GM21717 (cell line): ENCODE results near the gene CAMTA1.

Source experiments
- ATAC-seq: cut with Tn5 transposase; IDR thresholded peaks from one replicate; pipeline ENCODE4 v1.9.1; 2021; ENCODE audit warnings: mild to moderate bottlenecking, moderate library complexity; ENCODE audit not compliant: unreplicated experiment

The CAMTA1 gene

DNA sequence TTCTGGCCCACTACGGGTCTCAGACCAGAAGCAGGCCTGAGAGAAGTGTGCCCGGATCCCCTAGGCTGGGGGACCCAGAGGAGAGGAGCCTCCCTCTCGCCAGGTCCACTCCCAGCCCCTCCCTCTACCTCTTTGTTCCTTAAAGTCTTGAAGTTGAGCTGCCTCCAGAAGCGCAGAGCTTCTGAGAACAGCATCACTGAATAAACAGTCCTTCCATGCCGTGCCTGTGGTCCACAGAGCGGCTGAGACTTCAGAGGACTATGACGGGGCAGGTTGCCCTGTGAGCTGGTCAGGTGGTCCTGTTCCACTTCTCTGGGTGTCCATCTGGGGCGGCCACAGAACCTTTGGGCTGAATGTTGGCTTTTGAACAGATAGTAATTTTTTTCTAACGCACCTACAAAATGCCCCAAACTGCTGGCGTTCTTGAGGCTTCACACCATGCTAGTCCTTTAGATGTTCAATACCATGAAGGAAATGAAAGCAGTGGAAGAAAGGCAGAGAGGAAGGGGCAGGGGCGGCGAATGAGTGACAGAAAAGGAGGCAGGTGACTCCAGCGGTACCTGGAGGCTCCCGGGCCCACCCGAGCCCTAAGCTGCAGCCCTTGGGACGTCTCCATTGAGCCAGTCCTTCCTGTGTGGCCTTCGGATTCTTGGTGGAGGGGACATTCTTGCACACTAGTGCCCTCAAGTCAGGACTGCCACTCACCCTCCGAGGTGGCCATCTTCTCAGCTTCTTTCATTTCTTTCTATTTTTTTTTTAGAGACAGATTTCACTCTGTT lies 746.5 kb downstream of the CAMTA1 start:
- no peak for ATAC-seq

DNA sequence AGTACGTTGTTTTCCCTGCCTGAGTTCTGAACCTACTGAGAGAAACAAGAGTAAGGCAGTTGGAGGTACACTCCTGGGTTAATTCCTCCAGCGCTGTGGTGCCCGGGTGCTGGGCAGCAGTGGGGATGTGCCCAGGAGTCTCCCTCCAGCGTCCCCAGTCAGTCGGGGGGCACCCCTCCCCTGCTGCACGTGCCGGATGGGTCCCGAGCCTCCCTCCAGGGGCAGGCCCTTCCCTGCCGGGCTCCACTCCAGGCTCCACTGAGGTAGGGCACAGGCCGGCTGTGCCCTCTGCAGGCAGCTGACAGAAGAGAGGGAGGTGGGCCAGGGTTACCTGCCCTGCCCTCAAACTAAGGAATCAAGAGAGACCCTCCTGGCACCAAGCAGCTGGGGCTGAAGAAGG lies 747.8 kb downstream of the CAMTA1 start:
- no peak for ATAC-seq

DNA sequence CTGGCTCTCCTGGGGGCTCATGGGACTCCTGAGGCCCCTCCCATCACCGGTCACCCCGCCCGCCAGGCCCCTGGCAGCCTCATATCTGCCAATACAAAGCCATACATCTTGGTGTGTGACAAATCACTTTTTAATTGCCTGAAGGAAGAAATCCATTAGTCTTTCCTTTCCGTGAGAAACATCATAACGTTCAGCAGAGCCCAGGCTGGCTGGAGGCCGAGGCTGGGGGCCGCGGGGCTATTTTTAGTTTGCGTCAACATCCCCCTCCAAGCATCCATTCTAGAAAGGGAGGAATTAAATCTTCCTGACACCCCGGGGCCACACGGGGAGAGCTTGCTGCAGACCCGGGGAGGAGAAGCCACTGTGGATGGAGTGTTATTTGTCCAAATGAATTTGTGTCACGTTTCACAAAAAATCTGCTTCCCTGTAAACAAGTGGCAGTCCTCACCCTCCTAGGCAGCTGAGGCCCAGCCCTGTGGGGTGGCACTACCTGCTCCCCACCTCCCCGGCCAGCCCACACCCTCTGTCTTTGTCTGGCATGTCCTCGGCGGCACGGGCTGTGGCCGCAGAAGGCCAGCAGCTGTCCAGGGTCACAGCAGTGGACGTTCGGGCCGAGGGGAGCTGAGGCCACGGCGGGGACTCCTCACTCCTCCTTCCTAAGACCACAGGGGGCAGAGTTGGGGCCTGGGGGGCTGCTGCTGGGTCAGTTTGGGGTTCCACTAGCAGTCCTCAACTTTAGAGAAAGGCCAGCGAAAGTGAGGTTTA lies 749.0 kb downstream of the CAMTA1 start:
- no peak for ATAC-seq

DNA sequence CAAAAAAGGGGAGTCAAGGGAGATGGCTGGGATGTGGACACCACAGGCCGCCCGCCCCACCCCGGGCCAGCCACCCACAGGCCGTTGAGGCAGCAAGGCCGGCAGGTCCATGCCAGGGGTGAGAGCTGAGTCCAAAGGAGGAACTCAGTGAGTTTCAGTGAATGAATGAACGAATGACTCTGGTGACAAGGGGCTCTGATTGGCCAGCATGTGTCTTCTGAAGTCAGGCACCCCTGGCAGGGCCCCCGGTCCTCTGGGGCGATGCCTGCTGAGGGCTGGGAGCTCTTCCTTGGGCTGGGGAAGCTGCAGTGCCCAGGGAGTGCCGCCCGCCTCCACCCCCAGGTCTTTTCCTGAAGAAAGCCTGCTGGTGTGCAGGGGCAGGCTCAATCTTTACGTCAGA lies 749.8 kb downstream of the CAMTA1 start:
- ATAC-seq, result no peak

DNA sequence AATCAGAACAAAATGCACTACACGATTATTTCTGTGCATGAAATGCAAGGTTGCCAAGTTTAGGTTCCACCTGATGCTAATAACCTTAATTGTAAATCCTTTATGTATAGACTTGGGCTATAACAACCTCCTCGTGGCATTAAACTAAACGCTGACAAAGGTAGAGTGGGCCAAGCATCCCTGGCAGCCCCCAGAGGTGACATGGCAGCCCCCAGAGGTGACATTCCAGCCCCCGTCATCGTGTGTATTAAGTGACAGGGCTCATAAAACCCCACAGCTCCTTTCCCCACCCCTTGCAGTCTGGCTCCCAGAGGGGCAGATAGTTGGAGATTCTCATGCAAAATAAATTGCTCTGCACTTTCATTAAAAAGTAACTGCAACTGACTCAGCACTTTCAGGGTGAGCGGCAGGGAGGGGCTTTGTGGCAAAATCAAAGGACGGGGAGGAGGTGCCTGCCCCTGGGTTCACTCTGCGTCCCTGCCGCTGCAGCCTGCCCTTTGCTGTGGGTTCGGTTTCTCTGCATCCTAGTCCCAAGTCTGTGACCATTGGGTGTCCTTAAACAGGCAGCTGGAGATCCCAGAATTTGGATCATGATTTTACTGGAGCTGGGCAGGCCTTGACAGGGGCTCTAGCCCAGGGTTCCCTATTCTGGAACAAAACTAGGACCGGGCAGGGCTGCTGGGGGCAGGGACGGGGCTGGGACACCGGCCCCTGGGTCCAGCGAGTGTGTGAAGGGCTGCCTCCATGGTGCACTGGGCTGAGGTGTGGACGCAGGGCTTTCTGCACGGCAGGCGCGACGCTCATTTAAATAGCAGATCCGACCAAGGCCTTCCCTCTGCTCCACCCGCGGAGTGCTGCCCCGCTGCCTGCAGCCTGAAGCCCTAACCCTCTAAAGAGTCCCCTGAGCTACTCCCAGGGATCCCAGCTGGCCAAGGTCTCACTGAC lies 751.0 kb downstream of the CAMTA1 start:
- no peak for ATAC-seq

DNA sequence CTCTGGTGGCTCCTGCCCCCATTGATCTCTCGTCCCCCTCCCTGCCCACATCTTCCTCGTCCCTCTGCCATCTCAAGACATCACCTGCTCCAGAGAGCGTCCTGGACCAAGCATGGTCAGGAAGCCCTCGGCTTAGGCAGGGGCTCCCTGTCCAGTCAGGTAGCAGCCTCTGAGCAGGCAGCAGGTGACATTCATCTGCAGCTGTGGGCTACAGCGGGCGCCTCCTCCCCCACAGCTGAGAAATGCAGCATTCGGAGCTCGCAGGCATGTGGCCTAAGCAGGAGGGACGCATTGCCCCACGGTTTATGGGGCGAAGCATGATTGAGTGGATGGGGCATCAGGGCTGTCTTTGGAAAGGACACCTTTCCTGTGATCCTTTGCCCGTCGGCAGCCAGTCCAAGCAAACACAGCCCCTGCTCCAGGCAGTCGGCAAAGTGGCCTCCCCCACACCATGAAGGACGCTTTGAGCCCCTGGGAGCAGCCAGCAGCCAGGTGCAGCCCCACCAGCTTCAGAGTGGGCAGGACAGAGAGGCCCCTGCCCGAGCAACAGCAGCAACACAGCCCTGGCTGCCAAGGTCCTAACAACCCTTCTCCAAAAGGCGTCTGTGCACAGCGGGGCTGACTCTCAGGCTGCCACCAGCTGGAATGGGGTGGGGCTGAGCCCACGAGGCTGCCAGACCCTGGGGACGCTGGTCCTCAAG lies 751.8 kb downstream of the CAMTA1 start:
- ATAC-seq, result no peak

DNA sequence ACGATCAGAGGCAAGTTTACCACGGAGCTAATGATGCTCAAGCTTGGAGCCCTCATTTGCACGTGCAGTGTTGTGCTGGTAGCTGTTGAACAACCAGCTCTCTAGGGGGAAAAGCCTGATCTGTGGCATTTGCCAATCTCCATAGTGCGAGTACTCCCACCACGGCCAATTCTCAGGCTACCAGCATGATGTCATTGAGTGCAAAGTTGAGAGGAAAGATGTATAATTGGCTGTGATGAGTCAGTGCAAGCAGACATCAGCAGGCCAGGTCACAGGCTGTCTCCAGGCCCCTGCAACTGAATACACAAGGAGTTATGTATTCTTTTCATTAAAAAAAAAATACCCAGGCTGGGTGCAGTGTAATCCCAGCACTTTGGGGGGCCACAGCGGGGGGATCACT lies 752.8 kb downstream of the CAMTA1 start:
- ATAC-seq, result no peak

DNA sequence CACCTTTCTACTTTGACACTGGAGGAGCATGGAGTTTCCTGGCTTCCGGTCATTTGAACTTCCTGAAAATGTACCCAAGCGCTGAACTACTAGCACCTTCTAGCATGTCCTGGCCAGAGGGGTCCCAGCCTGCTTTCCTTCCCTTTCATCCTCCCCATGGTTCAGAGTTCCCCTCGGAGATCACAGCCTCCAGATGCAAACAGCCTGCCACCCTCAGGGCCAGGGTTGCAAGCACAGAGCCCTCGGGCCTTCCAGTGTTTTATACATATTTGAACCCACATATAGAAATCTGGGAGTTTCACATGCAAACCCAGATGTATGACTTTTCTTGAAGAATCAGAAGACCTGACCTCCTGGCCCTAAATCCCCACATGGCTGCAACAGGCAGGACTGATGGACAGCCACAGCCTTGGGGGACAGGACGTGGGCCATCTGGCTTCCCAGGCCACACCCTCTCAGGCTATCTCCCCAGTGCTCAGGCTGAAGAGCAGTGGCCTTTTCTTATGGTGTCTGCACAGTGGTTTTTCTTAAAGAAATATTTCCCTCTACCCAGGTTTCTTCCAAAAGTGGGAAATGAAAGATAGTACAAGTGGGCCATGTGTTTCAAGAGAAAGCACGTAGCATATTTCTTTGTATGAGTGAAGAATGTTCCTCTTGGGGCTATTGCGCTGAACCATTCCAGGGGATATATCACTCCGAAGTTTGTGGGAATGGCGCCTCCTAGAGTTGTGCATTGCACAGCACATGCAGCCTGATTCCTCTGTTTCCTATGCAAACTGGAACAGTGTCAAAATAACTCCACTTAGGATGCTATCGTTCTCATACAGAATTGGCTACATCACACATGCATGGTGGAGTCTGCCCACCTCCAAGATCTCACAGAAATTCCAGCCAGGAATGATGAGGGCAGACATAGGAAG lies 753.9 kb downstream of the CAMTA1 start:
- no peak for ATAC-seq

DNA sequence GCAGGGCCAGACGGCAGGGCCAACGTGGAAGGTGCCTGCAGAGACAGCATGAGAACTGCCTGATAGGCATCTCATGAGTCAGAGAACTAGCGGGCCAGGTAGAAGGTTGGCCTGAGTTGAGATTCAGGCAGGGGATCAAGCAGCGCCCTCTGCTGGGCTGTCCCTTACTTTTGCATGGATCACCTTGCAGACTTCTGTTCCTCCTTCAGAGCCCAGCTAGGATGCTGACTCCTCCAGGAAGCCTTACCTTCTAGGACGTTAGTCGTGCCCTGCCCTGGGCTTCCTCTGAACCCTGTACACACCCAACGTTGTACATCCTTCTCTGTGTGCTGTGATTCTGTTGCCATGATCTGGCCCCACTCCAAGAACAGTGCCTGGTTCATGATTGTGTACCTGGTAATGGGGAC lies 754.5 kb downstream of the CAMTA1 start:
- no peak for ATAC-seq

DNA sequence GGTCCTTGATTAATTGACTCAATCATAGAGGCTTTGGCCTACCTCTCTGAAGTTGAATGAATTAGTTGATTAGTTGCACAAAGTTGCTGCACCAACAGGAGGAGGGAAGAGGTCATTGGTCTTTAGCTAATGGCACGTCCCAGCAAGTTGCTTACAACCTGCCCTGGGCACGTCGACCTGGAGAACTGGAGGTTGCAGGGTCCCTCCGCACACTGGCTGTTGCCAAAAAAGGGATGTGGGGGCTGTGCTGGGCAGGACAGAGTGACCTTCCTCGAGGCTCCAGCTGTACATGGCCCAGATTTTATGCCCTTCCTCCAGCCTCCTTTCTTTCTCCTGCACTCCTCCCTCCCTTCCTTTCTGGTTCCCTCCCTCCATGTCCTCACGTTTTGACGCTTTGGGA lies 755.6 kb downstream of the CAMTA1 start:
- ATAC-seq, result no peak

DNA sequence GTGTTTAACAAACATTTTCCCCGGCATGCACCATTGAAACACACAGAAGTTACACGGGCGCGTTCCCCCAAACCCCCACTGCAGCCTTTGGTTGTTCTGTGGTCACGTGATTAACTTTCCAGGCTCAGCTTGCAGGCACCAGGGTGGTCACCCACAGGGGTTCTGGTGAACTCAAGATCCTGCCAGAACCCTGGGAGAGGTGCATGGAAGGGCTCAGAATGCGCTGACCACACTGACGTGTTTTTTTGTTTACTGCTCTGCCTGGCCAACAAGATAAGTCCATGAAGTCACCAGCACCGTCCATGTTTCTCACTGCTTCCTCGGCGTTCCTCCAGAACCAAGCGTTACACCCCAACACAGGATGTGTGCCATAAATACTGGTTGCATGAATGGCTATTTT lies 756.4 kb downstream of the CAMTA1 start:
- ATAC-seq, result no peak

DNA sequence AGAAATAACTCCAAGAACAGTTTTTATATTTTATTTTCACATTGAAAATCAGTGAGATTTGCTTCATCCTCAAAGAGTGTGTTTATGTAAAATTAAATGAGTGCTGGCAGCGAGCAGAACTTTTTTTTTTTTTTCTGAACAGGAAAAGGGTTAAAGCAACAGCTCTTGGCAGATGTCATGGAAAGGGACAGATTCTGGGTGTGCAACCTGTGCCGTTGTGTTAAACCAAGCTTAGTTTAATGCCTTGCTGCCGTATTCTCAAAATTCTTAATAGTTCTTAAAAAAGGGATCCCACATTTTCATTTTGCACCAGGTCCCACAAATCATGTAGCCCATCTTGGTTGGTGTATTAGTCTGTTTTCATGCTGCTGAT lies 758.5 kb downstream of the CAMTA1 start:
- ATAC-seq, result no peak

DNA sequence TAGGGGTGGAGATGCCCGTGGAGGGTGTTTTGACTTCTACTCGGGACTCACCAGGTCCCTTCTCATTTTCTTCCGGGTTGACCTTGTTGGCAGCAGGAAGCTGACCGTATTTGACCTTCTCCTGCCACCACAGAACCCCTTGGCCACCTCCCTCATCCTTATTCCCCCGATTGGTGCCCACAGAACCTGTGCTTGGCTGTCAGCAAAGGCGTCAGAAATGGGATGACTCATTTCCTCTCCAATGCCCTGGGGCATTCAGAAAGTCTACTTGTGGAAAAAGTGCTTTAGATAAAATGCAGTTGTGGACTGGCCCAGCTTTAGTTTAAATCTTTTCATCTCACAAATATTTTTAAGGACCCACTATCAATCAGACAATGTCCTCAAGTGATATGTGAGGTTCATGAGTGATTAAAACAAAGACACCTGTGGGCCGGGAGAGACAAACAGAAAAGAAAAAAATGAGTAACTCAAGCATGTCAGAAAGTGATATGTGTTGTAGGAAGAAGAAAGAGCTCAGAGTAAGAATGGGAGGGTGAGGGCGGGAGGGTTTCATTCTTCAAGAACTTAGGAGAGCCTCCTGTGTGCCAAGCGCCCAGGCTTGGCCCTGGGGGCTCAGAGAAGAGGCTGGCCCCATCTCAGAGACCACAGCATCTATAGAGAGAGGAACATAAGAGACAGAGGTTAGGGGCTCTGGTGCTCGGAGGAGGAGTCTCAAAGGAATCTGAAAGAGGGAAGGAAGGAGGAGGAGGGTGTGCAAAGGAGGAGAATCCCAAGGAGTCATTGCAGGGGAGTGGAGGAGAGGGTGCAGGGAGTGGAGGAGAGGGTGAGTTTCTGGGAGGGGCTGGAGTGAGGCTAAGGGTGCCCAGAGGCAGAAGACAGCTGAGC lies 764.3 kb downstream of the CAMTA1 start:
- no peak for ATAC-seq

DNA sequence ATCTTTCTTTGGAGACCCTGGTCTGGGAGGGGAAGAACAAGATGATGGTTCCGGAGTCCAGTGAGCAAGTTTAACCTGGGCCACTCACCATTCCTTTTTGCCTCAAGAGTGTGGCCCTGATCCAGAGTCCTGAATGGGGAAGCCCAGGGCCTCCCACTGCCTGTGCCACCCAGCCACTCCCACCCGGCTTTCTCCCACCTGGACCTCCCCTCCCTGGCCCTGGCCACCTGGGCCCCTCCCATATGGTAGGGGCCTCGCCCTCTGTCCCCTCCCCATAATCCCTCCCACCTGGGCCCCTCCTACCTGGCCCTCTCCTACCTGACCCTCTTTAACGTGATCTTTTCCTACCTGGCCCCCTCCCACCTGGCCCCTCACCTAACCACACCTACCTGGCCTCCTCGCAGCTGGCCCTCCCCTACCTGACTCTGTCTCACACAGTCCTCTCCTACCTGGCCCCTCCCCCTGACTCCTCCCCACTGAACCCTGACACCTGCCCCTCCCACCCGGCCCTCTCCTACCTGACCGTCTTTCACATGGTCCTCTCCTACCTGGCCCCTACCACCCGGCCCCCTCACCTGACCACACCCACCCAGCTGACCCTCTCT lies 765.1 kb downstream of the CAMTA1 start:
- no peak for ATAC-seq

DNA sequence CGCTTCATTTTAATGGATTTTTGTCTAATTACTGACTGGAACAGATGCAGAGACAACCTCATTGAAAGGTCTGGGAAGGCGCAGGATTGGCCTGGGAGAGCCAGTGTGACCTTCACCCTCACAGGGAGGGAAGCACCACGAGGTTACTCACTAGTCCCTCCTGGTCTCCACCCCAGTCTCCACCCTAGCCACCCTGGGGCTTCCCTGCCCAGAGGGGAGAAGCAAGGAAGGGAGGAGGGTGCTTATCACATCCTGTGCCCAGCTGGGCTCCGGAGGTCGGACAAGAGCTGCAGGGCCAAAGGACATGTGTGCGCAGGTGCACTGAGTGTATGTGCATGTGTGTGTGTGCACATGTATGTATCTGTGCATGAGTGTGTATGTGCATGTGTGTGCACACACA lies 765.7 kb downstream of the CAMTA1 start:
- ATAC-seq, result no peak

DNA sequence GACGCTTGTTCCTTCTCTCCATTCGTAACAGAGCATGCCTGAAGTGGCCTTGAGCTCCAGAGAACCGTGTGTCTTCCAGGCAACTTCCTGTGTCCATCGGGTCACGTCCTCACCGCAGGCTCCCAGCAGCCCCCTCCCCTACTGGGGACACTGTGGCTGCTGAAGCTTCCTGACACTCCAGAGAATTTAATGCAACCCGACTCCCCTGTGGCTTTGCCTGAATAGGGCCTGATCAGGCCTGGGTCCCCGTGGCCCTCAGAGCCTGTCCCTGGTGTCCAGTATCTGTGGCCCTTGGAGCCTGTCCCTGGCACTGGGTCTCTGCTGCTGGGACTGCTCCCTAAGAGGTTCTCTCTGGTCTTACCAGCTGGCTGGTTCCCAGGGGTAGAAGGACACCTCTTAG lies 766.2 kb downstream of the CAMTA1 start:
- ATAC-seq, result no peak

DNA sequence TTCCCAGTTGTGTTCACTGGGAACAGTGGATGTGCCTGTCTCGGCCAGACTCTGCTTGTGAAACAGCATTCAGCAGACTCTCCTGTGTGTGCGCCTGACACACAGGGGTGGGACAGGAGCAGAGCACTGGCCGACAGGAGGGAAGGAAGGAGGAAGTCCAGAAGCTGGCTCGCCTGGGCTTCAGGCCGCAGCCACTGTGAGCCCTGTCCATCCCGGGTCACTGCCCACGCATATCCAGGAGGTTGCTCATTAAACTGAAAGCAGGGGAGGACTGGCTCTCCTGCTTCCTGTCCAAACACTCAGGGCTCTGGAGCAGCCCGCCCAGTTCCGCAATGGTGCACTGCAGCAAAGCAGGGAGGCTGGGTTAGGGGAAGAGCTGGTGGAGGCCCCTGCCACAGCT lies 767.1 kb downstream of the CAMTA1 start:
- no peak for ATAC-seq

DNA sequence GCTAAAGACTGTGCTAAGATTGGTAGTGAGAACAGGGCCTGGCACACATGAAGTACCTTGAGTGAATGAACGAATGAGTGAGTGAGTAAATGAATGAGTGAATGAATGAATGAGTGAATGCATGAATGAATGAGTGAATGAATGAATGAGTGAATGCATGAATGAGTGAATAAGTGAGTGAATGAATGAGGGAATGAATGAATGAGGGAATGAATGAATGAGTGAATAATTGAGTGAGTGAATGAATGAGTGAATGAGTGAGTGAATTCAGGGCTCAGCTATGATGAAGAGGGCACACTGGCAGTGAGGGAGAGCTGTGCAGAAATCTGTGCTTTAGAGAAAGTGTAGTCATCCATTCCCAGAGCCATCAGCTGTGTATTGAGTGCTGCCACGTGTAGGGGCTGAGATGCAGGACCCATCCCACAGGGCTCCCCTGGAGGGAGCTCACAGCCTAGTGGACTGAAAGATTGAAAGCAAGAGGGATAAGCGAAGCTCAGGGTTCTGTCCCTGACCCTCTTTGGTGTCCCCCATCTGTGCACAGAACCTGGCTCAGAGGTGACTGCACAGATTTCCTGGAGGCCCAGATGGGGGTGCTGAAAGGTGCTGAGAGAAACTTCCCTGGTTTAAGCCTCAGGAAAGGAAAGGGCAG lies 767.9 kb downstream of the CAMTA1 start:
- ATAC-seq, result no peak
